HEK293 (cell line): ENCODE data around the gene WDR70.

ENCODE experiments used
- SP2 ChIP-seq: fragments of 450-650 bp; formaldehyde crosslinking; IDR thresholded peaks from 2 replicates; pipeline ENCODE4 v1.5.1; 2016; ENCODE audit warnings: missing biosample characterization, missing genetic modification characterization
- ZBTB1 ChIP-seq: fragments of 450-650 bp; formaldehyde crosslinking; IDR thresholded peaks from 2 replicates; pipeline ENCODE4 v1.5.1; 2016; ENCODE audit warnings: missing biosample characterization, missing genetic modification characterization
- ZBTB20 ChIP-seq: fragments of 450-650 bp; formaldehyde crosslinking; IDR thresholded peaks from 2 replicates; pipeline ENCODE4 v1.5.1; 2016; ENCODE audit warnings: missing biosample characterization, missing genetic modification characterization
- ZNF350 ChIP-seq: fragments of 450-650 bp; formaldehyde crosslinking; IDR thresholded peaks from 2 replicates; pipeline ENCODE4 v1.5.0; 2017; ENCODE audit warnings: missing biosample characterization, mild to moderate bottlenecking, missing genetic modification characterization
- ZNF394 ChIP-seq: fragments of 450-650 bp; formaldehyde crosslinking; IDR thresholded peaks from 2 replicates; pipeline ENCODE4 v1.5.1; 2016; ENCODE audit warnings: missing biosample characterization, missing genetic modification characterization, mild to moderate bottlenecking, moderate library complexity, borderline replicate concordance
- ZNF548 ChIP-seq: fragments of 450-650 bp; formaldehyde crosslinking; IDR thresholded peaks from 2 replicates; pipeline ENCODE4 v1.5.1; 2016; ENCODE audit warnings: missing biosample characterization, missing genetic modification characterization
- TF ChIP-seq, protein P1 (sequence below): fragments of 450-650 bp; formaldehyde crosslinking; IDR thresholded peaks from 2 replicates; pipeline ENCODE4 v1.5.1; 2016; ENCODE audit warnings: missing biosample characterization, missing genetic modification characterization
- TF ChIP-seq, protein P2 (sequence below): fragments of 450-650 bp; formaldehyde crosslinking; IDR thresholded peaks from 2 replicates; pipeline ENCODE4 v1.5.1; 2017; ENCODE audit warnings: missing biosample characterization, missing genetic modification characterization
- TF ChIP-seq, protein P3 (sequence below): fragments of 450-650 bp; formaldehyde crosslinking; conservative IDR thresholded peaks from 2 replicates; pipeline ENCODE4 v1.5.1; 2016; ENCODE audit warnings: low read depth, missing biosample characterization, missing genetic modification characterization

DNA sequence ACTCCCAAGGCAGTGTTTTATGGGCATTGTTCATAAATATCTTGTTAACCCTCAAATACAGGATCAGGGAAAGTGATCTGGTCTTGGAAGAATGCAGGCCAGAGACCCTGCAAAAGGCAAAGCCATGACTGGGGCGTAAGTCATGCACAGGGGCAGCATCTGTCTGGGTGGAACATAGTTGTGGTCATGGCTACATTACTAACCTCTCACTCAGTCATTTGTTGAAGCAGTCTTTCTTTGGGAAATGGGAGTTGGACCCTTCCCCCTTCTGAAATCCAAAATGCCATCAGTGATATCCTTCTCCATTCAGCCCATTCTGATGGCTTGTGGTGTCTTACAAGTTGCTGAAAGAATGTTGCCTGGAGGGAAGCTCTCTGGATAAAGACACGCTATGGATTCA, 392.6 kb downstream of the WDR70 start:
- no peak for TF ChIP-seq ZNF394 (tag by site-specific recombination)
- TF ChIP-seq, protein P1, sequence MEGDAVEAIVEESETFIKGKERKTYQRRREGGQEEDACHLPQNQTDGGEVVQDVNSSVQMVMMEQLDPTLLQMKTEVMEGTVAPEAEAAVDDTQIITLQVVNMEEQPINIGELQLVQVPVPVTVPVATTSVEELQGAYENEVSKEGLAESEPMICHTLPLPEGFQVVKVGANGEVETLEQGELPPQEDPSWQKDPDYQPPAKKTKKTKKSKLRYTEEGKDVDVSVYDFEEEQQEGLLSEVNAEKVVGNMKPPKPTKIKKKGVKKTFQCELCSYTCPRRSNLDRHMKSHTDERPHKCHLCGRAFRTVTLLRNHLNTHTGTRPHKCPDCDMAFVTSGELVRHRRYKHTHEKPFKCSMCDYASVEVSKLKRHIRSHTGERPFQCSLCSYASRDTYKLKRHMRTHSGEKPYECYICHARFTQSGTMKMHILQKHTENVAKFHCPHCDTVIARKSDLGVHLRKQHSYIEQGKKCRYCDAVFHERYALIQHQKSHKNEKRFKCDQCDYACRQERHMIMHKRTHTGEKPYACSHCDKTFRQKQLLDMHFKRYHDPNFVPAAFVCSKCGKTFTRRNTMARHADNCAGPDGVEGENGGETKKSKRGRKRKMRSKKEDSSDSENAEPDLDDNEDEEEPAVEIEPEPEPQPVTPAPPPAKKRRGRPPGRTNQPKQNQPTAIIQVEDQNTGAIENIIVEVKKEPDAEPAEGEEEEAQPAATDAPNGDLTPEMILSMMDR (tag by site-specific recombination), result no peak
- no peak for TF ChIP-seq ZBTB20 (tag by site-specific recombination)
- TF ChIP-seq, protein P2, sequence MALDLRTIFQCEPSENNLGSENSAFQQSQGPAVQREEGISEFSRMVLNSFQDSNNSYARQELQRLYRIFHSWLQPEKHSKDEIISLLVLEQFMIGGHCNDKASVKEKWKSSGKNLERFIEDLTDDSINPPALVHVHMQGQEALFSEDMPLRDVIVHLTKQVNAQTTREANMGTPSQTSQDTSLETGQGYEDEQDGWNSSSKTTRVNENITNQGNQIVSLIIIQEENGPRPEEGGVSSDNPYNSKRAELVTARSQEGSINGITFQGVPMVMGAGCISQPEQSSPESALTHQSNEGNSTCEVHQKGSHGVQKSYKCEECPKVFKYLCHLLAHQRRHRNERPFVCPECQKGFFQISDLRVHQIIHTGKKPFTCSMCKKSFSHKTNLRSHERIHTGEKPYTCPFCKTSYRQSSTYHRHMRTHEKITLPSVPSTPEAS (tag by site-specific recombination), result no peak
- TF ChIP-seq ZNF350 (tag by site-specific recombination), result no peak
- no peak for TF ChIP-seq ZBTB1 (tag by site-specific recombination)
- no peak for TF ChIP-seq SP2
- TF ChIP-seq, protein P3, sequence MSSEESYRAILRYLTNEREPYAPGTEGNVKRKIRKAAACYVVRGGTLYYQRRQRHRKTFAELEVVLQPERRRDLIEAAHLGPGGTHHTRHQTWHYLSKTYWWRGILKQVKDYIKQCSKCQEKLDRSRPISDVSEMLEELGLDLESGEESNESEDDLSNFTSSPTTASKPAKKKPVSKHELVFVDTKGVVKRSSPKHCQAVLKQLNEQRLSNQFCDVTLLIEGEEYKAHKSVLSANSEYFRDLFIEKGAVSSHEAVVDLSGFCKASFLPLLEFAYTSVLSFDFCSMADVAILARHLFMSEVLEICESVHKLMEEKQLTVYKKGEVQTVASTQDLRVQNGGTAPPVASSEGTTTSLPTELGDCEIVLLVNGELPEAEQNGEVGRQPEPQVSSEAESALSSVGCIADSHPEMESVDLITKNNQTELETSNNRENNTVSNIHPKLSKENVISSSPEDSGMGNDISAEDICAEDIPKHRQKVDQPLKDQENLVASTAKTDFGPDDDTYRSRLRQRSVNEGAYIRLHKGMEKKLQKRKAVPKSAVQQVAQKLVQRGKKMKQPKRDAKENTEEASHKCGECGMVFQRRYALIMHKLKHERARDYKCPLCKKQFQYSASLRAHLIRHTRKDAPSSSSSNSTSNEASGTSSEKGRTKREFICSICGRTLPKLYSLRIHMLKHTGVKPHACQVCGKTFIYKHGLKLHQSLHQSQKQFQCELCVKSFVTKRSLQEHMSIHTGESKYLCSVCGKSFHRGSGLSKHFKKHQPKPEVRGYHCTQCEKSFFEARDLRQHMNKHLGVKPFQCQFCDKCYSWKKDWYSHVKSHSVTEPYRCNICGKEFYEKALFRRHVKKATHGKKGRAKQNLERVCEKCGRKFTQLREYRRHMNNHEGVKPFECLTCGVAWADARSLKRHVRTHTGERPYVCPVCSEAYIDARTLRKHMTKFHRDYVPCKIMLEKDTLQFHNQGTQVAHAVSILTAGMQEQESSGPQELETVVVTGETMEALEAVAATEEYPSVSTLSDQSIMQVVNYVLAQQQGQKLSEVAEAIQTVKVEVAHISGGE (tag by site-specific recombination), result no peak
- no peak for TF ChIP-seq ZNF548 (tag by site-specific recombination)
